ENCODE data around the gene SFMBT1. TPM values are rescaled to one million over a fixed set of nuclear protein-coding genes. Genes with fewer than 3 reads are reported as not detected.
A peak's percentile ranks its signal among the peaks of the same experiment; 100 is the strongest.

The SFMBT1 gene
- total RNA-seq, 1 experiment from 2014 or later, result 23.0 TPM

GRCh38 chr3:52998771-52999513 lies 46.9 kb downstream of the SFMBT1 start:
- peak; percentile 81 for DNase-seq (ENCODE audit: low spot score)

- no peak for DNase-seq (ENCODE audit: low spot score)
Measured at GRCh38 chr3:52990637-52991036, 55.2 kb downstream of the SFMBT1 start.

- DNase-seq (ENCODE audit: low spot score), result no peak
Measured at GRCh38 chr3:52986938-52987337, 58.9 kb downstream of the SFMBT1 start.

- DNase-seq (ENCODE audit: low spot score), result no peak
Measured at GRCh38 chr3:52986049-52986448, 59.8 kb downstream of the SFMBT1 start.

GRCh38 chr3:52983828-52984227 lies 62.0 kb downstream of the SFMBT1 start:
- no peak for DNase-seq (ENCODE audit: low spot score)

GRCh38 chr3:52983336-52983807 lies 62.5 kb downstream of the SFMBT1 start:
- no peak for DNase-seq (ENCODE audit: low spot score)

GRCh38 chr3:52982839-52983238 lies 63.0 kb downstream of the SFMBT1 start:
- no peak for DNase-seq (ENCODE audit: low spot score)

- no peak for DNase-seq (ENCODE audit: low spot score)
Measured at GRCh38 chr3:52979190-52979983, 66.5 kb downstream of the SFMBT1 start.

GRCh38 chr3:52978109-52978754 lies 67.6 kb downstream of the SFMBT1 start:
- no peak for DNase-seq (ENCODE audit: low spot score)

- no peak for DNase-seq (ENCODE audit: low spot score)
Measured at GRCh38 chr3:52973806-52974205, 72.1 kb downstream of the SFMBT1 start.

GRCh38 chr3:52971895-52972294 lies 74.0 kb downstream of the SFMBT1 start:
- DNase-seq (ENCODE audit: low spot score), result no peak

GRCh38 chr3:52967398-52967797 lies 78.5 kb downstream of the SFMBT1 start:
- DNase-seq (ENCODE audit: low spot score), result no peak

- DNase-seq (ENCODE audit: low spot score), result no peak
Measured at GRCh38 chr3:52962160-52962559, 83.7 kb downstream of the SFMBT1 start.

GRCh38 chr3:52959773-52960172 lies 86.1 kb downstream of the SFMBT1 start:
- peak; percentile 8 for DNase-seq (ENCODE audit: low spot score)

GRCh38 chr3:52939600-52939999 lies 106.3 kb downstream of the SFMBT1 start:
- no peak for DNase-seq (ENCODE audit: low spot score)

- peak; percentile 53 for DNase-seq (ENCODE audit: low spot score)
Measured at GRCh38 chr3:52934630-52935530, 111.0 kb downstream of the SFMBT1 start.

GRCh38 chr3:52931889-52932288 lies 114.0 kb downstream of the SFMBT1 start:
- peak; percentile 13 for DNase-seq (ENCODE audit: low spot score)

- DNase-seq (ENCODE audit: low spot score), result no peak
Measured at GRCh38 chr3:52931328-52931727, 114.5 kb downstream of the SFMBT1 start.

GRCh38 chr3:52930748-52931147 lies 115.1 kb downstream of the SFMBT1 start:
- no peak for DNase-seq (ENCODE audit: low spot score)

- DNase-seq (ENCODE audit: low spot score), result no peak
Measured at GRCh38 chr3:52926554-52926953, 119.3 kb downstream of the SFMBT1 start.
